K562 (cell line): Measurements from ENCODE around the gene VDAC2.

ENCODE experiments used
- CSDE1 ChIP-seq, 2 experiments: fragments of 450-650 bp; IDR thresholded peaks; 2 replicates each; pipeline ENCODE4 v1.6.1; 2016; ENCODE audit warnings: mild to moderate bottlenecking in 1 of 2
- CTCF ChIP-seq, 3 experiments: IDR thresholded peaks in 2 of 3; conservative IDR thresholded peaks in 1 of 3; 2 replicates each; pipeline ENCODE4 v1.5.1; 2011 to 2012; ENCODE audit warnings: low read length in 3 of 3, mild to moderate bottlenecking in 3 of 3, control low read depth in 2 of 3, improper control_type of control experiment in 1 of 3, inconsistent platforms in 1 of 3, low read depth in 1 of 3, mixed read lengths in 1 of 3, moderate library complexity in 1 of 3; ENCODE audit not compliant: insufficient read depth in 2 of 3

GRCh38 chr10:75236178-75236825, 25.7 kb downstream of the VDAC2 start:
- no peak for TF ChIP-seq CSDE1 (IDR thresholded peaks at IDR 0.05)
- TF ChIP-seq CTCF (IDR thresholded peaks at IDR 0.05 in 2 of 3, conservative IDR thresholded peaks at IDR 0.05 in 1 of 3; ENCODE audit: insufficient read depth in 2 of 3, low read depth in 1 of 3, low read length in 3 of 3): no peak; a peak in 1 of 6 replicates
